SK-N-MC (cell line): ENCODE results near the gene P4HA2.

Experiments
- EZH2 ChIP-seq: fragments of 200-600 bp; sonication (generic); IDR thresholded peaks from one replicate; pipeline ENCODE4 v1.6.1; 2017; ENCODE audit warnings: antibody characterized with exemption
- FOXP2 ChIP-seq: optimal IDR thresholded peaks from 2 replicates; pipeline ENCODE3; 2011; ENCODE audit warnings: mild to moderate bottlenecking, moderate library complexity; ENCODE audit not compliant: insufficient read depth; ENCODE audit errors: extremely low read length, control extremely low read depth
- POLR2AphosphoS5 ChIP-seq: IDR thresholded peaks from 2 replicates; pipeline ENCODE4 v1.6.1; 2012; ENCODE audit warnings: mild to moderate bottlenecking, low read depth, low read length, borderline replicate concordance

DNA sequence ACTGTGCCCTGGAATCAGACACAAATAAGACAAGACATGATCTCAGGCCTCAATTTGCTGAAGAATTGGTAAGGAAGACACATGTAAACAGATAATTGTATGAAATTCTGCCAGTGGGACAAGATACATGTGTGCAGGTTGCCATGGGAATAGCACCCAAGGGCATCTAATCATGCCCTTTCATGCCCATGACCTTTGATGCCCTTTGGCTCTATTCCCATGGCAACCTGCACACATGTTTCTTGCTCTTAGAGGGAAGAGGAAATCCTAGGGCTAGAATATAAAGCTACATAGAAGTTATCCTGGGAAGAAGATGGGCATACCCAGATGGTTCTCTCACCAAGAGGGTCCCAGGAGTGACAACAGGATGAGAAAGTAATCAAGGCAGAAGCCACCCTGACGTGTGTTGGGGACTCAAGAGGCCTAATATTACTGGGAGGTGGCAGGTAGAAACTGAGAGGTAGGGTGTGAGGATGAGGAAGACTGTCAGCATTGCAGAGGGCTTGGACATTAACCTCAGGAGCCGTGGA is 34.4 kb downstream of the P4HA2 start:
- no peak for TF ChIP-seq POLR2AphosphoS5
- no peak for TF ChIP-seq EZH2
- TF ChIP-seq FOXP2: no peak
